GM23338 (cell line): ENCODE measurements around the gene SOHLH2. TPM values are rescaled to one million over a fixed set of nuclear protein-coding genes. Genes with fewer than 3 reads are reported as not detected.
A peak's percentile ranks its signal among the peaks of the same experiment; 100 is the strongest.

Source experiments
- ATAC-seq: fragments of 200-7000 bp; cut with Tn5 transposase; 3 replicates; pipeline ENCODE4 v1.9.1; 2020
- DNase-seq: peaks from one replicate; pipeline ENCODE4 v3.0.0-alpha.2; 2015; ENCODE audit warnings: low spot score
- H2AFZ ChIP-seq: fragments of 200-600 bp; sonication (generic); 2 replicates; pipeline ENCODE4 v1.8.0; 2016; ENCODE audit warnings: antibody characterized with exemption, mild to moderate bottlenecking, moderate library complexity
- H3F3A ChIP-seq: fragments of 200-600 bp; sonication (generic); replicated peaks from 2 replicates; pipeline ENCODE4 v1.8.0; 2017; ENCODE audit warnings: antibody characterized with exemption, mixed run types, low read depth
- H3K27ac ChIP-seq: fragments of 200-600 bp; sonication (generic); 2 replicates; pipeline ENCODE4 v1.6.1; 2016; ENCODE audit warnings: low read depth
- H3K27me3 ChIP-seq: fragments of 200-600 bp; sonication (generic); 2 replicates; pipeline ENCODE4 v1.8.0; 2016; ENCODE audit warnings: mild to moderate bottlenecking, mixed run types, moderate library complexity; ENCODE audit not compliant: insufficient read depth
- H3K36me3 ChIP-seq: fragments of 200-600 bp; sonication (generic); 2 replicates; pipeline ENCODE4 v1.8.0; 2016; ENCODE audit warnings: mild to moderate bottlenecking; ENCODE audit not compliant: insufficient read depth
- H3K4me1 ChIP-seq: fragments of 200-600 bp; sonication (generic); 2 replicates; pipeline ENCODE4 v1.8.0; 2016; ENCODE audit warnings: mild to moderate bottlenecking, moderate library complexity; ENCODE audit not compliant: insufficient read depth
- H3K4me2 ChIP-seq: fragments of 200-600 bp; sonication (generic); 2 replicates; pipeline ENCODE4 v1.7.1; 2017; ENCODE audit warnings: mixed run types
- H3K4me3 ChIP-seq: fragments of 200-600 bp; sonication (generic); 2 replicates; pipeline ENCODE4 v1.6.1; 2016; ENCODE audit warnings: mixed run types
- H3K79me2 ChIP-seq: fragments of 200-600 bp; sonication (generic); replicated peaks from 2 replicates; pipeline ENCODE4 v1.8.0; 2017; ENCODE audit warnings: mild to moderate bottlenecking; ENCODE audit not compliant: insufficient read depth
- H3K9me2 ChIP-seq: fragments of 200-600 bp; sonication (generic); 2 replicates; pipeline ENCODE4 v1.8.0; 2017; ENCODE audit not compliant: insufficient read depth
- H4K20me1 ChIP-seq: fragments of 200-600 bp; sonication (generic); replicated peaks from 2 replicates; pipeline ENCODE4 v1.8.0; 2017; ENCODE audit warnings: mild to moderate bottlenecking; ENCODE audit not compliant: insufficient read depth
- H3K27ac Mint-ChIP-seq: 2 replicates; pipeline ENCODE4 v1.8.0; 2020; ENCODE audit warnings: inconsistent platforms, mild to moderate bottlenecking, moderate library complexity, mixed read lengths
- H3K27me3 Mint-ChIP-seq: 3 replicates; pipeline ENCODE4 v1.8.0; 2022; ENCODE audit warnings: low read depth, mild to moderate bottlenecking, moderate library complexity, mixed read lengths, inconsistent platforms; ENCODE audit not compliant: insufficient read depth, poor library complexity
- H3K36me3 Mint-ChIP-seq: 3 replicates; pipeline ENCODE4 v1.8.0; 2021; ENCODE audit warnings: low read depth, mild to moderate bottlenecking, inconsistent platforms, moderate library complexity, mixed read lengths
- H3K4me1 Mint-ChIP-seq: 3 replicates; pipeline ENCODE4 v1.8.0; 2020; ENCODE audit warnings: mild to moderate bottlenecking, inconsistent platforms, mixed read lengths
- H3K4me3 Mint-ChIP-seq: 3 replicates; pipeline ENCODE4 v1.8.0; 2021; ENCODE audit warnings: moderate library complexity, mild to moderate bottlenecking, inconsistent platforms, mixed read lengths
- H3K9me3 Mint-ChIP-seq: 3 replicates; pipeline ENCODE4 v1.8.0; 2020; ENCODE audit warnings: moderate library complexity, mild to moderate bottlenecking, inconsistent platforms, mixed read lengths
- CREB1 ChIP-seq: fragments of 250-450 bp; sonication (Bioruptor Pico); IDR thresholded peaks from 2 replicates; pipeline ENCODE4 v1.5.0; 2020; ENCODE audit warnings: low read depth, mild to moderate bottlenecking, moderate library complexity
- CTCF ChIP-seq, 2 experiments: fragments of 200-600 bp in 1 of 2; sonication (generic) in 1 of 2; conservative IDR thresholded peaks; 2 replicates each; pipeline versions ENCODE4 v1.5.1 to v1.6.1; 2016 to 2017; ENCODE audit warnings: antibody characterized with exemption in 2 of 2, low read depth in 2 of 2, mild to moderate bottlenecking in 2 of 2, moderate library complexity in 1 of 2
- ETS1 ChIP-seq: IDR thresholded peaks from 2 replicates; pipeline ENCODE4 v1.6.1; 2016; ENCODE audit warnings: antibody characterized with exemption
- EZH2phosphoT487 ChIP-seq: fragments of 200-600 bp; sonication (generic); IDR thresholded peaks from one replicate; pipeline ENCODE4 v1.8.1; 2018; ENCODE audit warnings: antibody characterized with exemption; ENCODE audit not compliant: unreplicated experiment
- JUNB ChIP-seq: IDR thresholded peaks from one replicate; pipeline ENCODE4 v1.6.1; 2016; ENCODE audit warnings: antibody characterized with exemption; ENCODE audit not compliant: unreplicated experiment
- NANOG ChIP-seq: IDR thresholded peaks from 2 replicates; pipeline ENCODE4 v1.6.1; 2016; ENCODE audit warnings: antibody characterized with exemption, borderline replicate concordance
- POLR2AphosphoS5 ChIP-seq: IDR thresholded peaks from 2 replicates; pipeline ENCODE4 v1.6.1; 2016; ENCODE audit warnings: antibody characterized with exemption, low read depth
- REST ChIP-seq: IDR thresholded peaks from one replicate; pipeline ENCODE4 v1.6.1; 2018; ENCODE audit warnings: antibody characterized with exemption; ENCODE audit not compliant: unreplicated experiment
- STAT1 ChIP-seq: IDR thresholded peaks from one replicate; pipeline ENCODE4 v1.6.1; 2016; ENCODE audit warnings: antibody characterized with exemption; ENCODE audit not compliant: unreplicated experiment
- ZNF114 ChIP-seq: fragments of 250-450 bp; sonication (Bioruptor Pico); IDR thresholded peaks from 2 replicates; pipeline ENCODE4 v1.5.0; 2020; ENCODE audit warnings: mild to moderate bottlenecking, moderate library complexity
- polyA plus RNA-seq: library from polyadenylated mRNA; unstranded; fragments of >200 nt; fragmentation: Nextera tagmentation; extraction: Ambion mirVana; gene quantifications from 2 replicates; pipeline ENCODE4 v1.2.1, GENCODE V29; 2016
- total RNA-seq: library from RNA; depleted of rRNA; stranded (reverse); fragments of >200 nt; shearing (Covaris generic); gene quantifications from 2 replicates; pipeline ENCODE4 v1.2.3, GENCODE V29; 2014

The SOHLH2 gene
- total and polyA plus RNA-seq, 2 experiments from 2014 or later = 1.8 to 2.8 TPM

GRCh38 chr13:36157480-36157879 is 56.9 kb downstream of the SOHLH2 start:
- no peak overlapping the region for H3K4me3 Mint-ChIP-seq
- Histone ChIP-seq H3K9me2 (no peaks in the 10 kb centered on the region), H3F3A (no peaks in the 10 kb centered on the region), H3K36me3 (no peaks in the 10 kb centered on the region), H2AFZ (no peak overlapping the region), H3K27me3 (peaks cover 11% of the 10 kb centered on the region; the same call in 1 of the 2 replicates), H3K4me3 (no peak overlapping the region), H3K79me2 (no peaks in the 10 kb centered on the region), H3K4me1 (peaks cover 7% of the 10 kb centered on the region), H3K4me2 (no peak overlapping the region), H4K20me1 (no peaks in the 10 kb centered on the region), H3K27ac (no peak overlapping the region)
- H3K36me3 Mint-ChIP-seq = no peaks in the 10 kb centered on the region
- DNase-seq (no peak), ATAC-seq (no peak)
- peaks cover 5% of the 10 kb centered on the region for H3K27me3 Mint-ChIP-seq
- H3K27ac Mint-ChIP-seq = no peak overlapping the region
- TF ChIP-seq ZNF114 (no peak), CREB1 (CRISPR knock-in tag) (no peak), EZH2phosphoT487 (no peak), STAT1 (no peak), NANOG (no peak), ETS1 (no peak), JUNB (no peak), CTCF (conservative IDR thresholded peaks at IDR 0.05; ENCODE audit: low read depth in 2 of 2) (no peak), POLR2AphosphoS5 (no peak)
- H3K9me3 Mint-ChIP-seq = no peaks in the 10 kb centered on the region
- H3K4me1 Mint-ChIP-seq = peaks cover 6% of the 10 kb centered on the region

GRCh38 chr13:36154567-36155291 is 59.6 kb downstream of the SOHLH2 start:
- Histone ChIP-seq H3K79me2 (no peaks in the 10 kb centered on the region), H3K4me3 (peak overlapping the region; percentile 53), H3K27me3 (peaks cover 11% of the 10 kb centered on the region; the same call in 1 of the 2 replicates), H3F3A (no peaks in the 10 kb centered on the region), H3K9me2 (peaks cover 6% of the 10 kb centered on the region; the same call in 1 of the 2 replicates), H3K27ac (no peak overlapping the region), H3K4me1 (peaks cover 7% of the 10 kb centered on the region), H3K36me3 (0 out of 2 replicates have a peak, but pooled peaks cover 3% of the 10 kb centered on the region), H4K20me1 (no peaks in the 10 kb centered on the region), H2AFZ (peak overlapping the region; percentile 94), H3K4me2 (peak overlapping the region; percentile 83)
- TF ChIP-seq CTCF (conservative IDR thresholded peaks at IDR 0.05; ENCODE audit: low read depth in 2 of 2) = peak in 1 of 2 experiments; percentile 26; a peak in 2 of 4 replicates
- TF ChIP-seq REST = no peak
- DNase-seq = peak; percentile 79
- peak; percentile 99 for ATAC-seq
- H3K4me3 Mint-ChIP-seq = peak overlapping the region; percentile 64
- H3K4me1 Mint-ChIP-seq = peaks cover 6% of the 10 kb centered on the region; the same call in 2 of the 3 replicates
- peaks cover 4% of the 10 kb centered on the region; the same call in 2 of the 3 replicates for H3K9me3 Mint-ChIP-seq
- no peak overlapping the region for H3K27ac Mint-ChIP-seq
- no peaks in the 10 kb centered on the region; the same call in 1 of the 3 replicates for H3K36me3 Mint-ChIP-seq
- peaks cover 5% of the 10 kb centered on the region for H3K27me3 Mint-ChIP-seq
